Myocyte (in vitro differentiated cells): Measurements from ENCODE around the gene CITED1. TPM values are rescaled to one million over a fixed set of nuclear protein-coding genes. Genes with fewer than 3 reads are reported as not detected.

Source experiments
- DNase-seq: peaks from one replicate; pipeline ENCODE4 v3.0.0-alpha.2; 2012; ENCODE audit warnings: low read depth
- total RNA-seq: library from RNA; depleted of rRNA; stranded (reverse); fragments of >200 nt; gene quantifications from 2 replicates; pipeline ENCODE4 v1.2.3, GENCODE V29; 2014

CITED1 gene
- total RNA-seq, 1 donor from 2014 or later: 1.5 TPM

DNA sequence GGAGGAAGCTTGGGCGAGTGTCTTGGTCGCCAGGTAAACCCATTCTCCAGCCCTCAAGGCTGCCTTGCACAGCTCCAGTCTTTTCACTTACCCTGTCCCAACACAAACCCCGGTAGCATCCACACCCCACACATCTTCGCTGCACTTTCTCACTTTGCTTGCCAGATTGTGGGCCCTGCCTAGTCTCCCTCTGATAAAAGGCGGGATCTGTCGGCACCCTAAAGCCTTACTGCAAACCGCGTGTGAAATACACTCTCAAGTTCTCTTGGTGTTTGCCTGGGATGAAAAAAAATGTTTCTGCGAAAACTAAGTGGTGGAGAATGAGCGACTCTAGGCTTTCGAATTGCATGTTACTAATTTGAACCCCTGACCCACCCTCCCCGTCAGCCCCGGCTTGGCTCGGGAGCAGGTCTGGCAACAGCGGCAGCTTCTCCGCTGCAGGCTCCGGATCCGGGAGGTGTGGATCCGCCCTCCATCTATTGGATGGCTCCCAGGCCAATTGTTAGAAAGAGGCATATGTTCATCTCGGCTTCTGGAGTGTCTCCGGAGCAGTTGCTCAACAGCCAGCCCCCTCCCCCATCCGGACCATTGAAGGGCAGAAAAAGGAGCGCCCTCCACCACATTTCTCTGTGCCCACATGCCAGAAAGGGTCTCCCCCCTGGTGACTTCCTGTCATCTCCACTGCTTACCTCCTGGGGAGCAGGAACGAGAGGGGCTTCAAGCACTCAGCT, 3.0 kb upstream of the CITED1 start:
- DNase-seq: peak; percentile 75

DNA sequence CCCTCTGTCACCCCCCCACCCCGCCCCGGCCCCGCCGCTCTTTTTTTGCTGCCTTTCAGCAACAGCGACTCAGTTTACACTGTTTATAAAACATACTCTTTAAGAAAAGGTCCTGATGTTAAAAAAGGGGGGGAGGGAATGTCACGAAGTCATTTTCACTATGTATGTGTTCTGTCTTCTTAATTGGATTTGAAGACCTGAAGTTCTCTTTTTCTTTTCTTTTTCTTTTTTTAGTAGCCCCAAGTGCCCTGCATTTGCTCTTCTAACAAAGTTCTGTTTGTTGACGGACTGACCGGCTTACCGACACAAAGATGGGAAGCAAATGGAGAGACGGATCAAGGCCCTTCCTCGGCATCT, 2.5 kb upstream of the CITED1 start:
- no peak for DNase-seq

DNA sequence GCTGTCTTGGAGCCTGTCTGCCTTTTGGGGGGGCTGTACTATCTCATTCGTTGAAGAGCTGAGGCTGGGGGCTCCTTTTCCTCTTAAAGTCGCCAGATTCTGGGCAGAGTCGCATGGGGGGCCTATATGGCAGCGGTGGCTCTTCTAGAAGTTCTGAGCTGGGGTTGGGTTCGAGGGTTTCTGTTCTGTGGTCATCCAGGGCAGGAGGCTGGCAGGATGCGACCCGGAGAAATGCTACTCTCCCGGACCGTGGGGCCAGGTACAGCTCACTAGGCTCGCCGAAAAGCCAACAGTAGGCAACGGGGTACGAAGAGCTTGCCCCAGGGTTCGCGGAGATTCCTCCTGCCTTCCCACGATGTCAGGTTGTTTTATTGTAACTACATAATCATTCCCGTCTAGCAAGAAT, 1.9 kb upstream of the CITED1 start:
- no peak for DNase-seq

DNA sequence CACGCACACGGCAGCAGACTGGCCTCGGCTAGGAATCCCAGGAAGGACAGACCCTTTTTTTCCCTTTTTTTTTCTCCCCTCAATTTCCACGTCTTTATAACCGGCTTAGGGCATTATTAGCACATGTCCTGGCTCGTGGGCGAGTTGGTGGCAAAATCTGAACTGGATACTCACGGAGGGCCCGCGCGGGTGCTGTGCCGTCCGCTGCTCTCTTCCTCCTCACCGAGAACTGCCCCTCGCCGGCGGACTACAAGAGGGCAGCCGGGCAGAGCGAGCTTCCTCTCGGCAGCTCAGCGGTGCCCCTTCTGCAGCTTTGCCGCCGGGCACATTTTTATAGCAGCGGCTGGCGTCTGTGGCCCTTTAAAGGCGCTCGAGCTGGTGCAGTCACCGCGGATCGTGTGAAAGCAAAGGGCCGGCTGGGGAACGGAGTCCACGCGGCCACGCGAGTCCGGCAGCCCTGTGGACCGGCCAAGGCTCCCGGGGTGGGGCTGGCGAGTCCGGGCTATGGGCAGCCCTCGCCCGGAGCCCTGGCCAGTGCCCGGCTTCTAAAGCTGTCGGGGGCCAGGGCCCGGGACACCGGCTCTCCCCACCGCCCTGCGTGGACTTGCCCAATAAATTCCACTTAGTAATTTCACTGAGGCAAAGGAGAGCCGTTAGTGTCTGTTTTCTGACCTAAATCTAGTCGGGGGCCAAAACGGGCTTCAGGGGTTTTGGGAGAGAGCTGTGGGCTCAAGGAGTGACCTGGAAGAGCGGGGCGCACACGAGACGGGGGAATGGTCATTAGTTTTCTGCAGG, 1.3 kb upstream of the CITED1 start:
- DNase-seq: peak; percentile 74

DNA sequence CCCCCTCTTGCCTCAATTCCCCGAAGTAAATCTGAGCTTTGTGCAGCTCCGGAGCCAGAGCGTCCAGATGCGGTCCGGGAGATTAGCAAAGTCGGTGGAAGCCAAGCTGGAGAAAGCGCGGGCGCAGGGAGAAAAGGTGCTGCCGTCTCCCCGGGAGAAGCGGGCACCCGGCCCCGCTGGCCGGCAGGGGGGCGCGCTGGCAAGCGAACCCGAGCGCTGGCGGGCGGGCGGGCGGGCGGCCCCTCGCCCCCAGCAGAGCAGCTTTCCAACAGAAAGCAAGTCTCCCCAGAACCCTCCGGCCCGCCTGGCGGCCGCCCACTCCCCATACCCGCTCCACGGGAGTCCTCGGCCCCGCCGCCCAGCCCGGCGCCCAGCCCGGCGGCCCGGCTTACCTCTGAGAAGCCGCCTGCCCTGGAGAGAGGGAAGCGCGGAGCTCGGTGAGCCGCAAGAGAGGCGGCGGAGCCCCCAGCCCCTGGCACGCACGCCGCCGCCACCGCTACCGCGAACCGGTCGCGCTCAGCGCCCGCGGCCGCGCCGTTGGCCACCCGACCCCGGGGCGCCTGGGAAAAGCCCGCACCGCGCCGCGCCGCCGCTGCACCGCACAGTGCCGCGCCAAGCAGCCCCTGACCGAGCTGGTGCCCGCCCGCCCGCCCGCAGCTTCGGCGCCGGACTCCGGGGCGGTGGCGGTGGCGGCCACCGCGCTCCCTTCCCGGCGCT, 529 bp upstream of the CITED1 start:
- DNase-seq: no peak

DNA sequence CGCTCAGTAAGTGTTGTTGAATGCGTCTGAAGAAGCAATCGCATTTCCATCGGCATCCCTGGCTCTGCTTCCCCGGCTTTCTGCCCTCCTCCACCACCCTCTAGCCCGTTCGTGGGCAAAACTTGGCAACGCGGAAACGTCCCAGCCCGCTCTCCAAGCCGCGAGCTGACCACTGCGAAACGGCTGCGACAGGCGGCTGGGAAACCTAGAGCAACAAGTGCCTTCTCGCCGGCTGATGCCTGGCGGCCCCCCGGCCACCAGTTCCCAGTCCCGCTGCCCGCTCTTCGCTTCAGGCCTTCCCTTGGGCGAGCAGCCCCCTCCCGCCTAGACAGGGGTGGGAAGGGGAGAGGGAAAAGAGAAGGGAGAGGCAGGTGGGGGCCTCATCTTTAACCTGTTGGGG, 837 bp downstream of the CITED1 start:
- peak; percentile 47 for DNase-seq

DNA sequence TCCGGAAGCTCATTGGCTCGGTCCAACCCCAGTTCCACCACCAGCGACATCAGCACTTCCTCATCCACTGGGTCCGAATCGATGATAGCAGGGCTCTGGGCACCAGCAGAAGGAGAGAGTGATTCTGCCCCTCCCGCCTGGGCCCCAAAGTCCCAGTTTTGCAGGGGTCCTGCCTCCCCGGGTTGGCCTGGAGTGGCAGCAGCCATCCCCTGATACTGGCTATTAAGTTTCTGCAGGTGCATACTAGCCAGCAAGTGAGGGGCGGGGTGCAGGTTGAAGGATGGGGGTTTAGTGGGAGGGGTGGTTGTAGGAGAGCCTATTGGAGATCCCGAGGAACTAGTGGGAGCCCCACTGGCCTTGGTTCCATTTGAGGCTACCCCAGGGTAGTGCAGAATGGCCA, 3.9 kb downstream of the CITED1 start:
- DNase-seq: no peak

DNA sequence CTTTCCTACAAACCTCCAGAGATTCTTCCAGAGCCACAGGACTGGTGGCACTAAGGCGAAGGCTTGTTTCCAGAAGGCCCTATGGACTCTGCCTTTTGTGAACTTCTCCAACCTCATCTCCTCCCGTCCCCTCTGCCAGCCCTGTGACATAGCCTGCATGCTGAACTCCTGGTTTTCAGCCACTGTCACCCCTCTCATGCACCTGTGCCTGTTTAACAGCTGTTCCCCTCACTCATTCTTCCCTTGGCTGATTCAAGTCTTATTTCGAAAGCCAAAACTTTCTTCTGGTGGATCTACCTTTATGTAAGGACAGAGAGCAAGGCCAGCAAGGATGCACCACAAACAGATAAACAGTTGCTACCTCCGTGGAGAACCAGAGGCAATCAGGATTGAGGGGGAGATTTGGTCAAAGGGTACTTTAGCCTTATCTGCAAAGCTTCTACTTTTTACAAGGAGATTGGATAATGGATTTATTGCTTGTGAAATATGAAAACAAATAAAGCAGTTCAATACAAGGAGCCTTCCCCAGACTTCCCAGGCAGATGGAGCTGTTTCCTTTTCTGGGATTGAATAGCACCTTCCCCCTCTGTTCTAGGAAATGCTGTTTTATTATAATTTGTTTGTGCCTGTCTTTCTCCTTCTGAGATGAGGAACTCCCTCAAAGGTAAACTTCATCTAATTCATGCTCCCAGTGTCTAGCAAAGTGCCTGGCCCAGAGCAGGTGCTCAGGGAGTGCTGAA, 5.7 kb downstream of the CITED1 start:
- peak; percentile 60 for DNase-seq

DNA sequence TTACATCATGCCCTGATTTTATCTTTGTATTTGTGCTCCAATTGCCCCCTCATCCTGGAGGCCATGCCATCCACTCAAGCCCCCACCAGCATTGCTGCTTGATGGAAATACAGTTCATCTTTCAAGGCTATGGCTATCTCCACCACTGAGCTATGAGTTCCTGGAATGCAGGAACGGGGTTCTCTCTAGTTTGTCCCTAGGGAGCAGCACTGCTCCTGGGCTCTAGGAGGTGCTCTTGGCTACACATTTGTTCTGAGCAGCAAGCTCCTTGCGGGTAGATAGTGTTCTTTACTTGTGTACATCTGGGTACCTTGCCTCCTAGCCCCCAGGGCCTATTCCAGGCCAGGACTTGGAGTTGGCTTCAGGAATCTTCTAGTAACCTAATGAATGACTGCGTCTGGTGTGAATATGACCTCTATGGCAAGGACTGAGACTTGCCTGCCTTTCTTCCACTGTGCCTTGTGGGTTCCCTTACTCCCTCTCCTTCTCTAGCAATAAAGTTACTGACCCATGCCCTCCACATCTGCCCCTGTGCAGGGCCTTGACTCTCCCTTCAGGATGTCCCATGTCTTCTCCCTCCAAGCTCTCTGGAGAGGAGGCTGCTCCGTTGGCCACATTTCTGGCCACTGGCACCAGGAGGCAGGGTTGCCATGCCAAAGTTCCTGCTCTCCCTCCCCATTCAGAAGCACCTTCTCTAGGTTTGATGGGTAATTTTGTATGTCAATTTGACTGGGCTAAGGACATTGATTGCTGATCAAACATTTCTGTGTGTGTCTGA, 7.6 kb downstream of the CITED1 start:
- DNase-seq: no peak

DNA sequence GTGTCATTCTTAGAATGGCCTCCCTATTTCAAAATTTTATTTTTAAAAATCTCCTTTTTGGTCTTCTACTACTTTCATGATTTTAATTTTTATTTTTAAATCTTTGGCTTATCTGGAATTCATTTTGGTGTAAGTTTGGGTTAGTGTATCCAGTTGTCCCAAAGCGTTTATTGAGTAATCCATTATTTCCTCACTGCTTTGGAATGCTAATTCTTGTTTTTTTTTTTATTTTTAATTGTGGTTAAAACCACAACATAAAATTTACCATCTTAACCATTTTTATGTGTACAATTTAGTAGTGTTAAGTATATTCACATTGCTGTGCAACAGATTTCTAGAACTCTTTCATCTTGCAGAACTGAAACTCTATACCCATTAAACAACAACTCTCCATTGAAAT, 8.7 kb downstream of the CITED1 start:
- no peak for DNase-seq

DNA sequence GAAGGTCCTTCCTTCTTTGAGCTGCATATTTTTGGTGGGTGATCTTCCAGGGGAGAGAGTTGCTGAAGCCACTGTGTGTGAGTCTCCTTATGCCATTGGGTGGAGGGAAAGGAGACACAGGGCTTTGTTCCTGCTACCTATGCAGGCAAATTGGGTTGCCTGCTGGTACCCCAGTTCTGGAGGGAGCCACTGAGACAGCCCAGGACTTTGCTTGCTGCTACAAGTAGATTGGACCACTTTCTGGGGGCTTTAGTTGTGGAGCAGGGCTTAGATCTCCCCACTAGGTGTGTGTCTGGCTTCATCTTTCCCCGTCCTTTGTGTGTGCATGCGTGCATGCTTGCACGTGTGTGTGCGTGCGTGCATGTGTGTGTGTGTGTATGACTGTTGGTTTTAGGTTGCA, 10.0 kb downstream of the CITED1 start:
- DNase-seq: no peak

DNA sequence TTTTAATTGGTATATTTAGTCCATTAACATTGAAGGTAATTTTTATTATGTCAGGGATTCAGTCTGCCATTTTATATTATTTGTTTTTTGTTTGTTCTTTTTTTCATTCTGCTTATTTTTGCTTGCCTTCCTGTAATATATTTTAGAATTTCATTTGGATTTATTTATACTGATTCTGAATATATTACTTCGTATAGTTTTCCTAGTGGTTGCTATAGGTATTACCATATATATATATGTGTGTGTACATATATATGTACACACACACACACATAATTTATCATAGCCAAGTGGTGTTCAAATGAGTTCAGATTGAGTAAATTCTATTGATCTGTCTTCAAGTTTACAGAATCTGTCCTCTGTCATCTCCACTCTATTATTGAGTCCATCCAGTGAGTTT, 11.2 kb downstream of the CITED1 start:
- no peak for DNase-seq

DNA sequence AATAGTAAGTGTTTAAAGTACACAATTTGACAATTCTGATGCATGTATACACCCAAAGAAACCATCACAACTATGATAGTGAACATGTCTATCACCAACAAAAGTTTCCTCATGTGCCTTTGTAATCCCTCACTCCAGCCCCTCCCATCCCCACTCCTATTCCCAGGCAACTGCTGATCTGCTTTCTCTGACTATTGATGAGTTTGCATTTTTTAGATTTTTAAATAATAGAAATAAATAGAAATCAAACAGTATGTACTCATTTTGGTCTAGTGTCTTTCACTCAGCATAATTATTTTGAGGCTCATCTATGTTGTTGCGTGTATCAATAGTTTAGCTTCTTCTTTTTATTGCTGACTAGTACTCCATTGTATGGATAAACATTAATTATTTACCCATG, 23.4 kb downstream of the CITED1 start:
- no peak for DNase-seq

DNA sequence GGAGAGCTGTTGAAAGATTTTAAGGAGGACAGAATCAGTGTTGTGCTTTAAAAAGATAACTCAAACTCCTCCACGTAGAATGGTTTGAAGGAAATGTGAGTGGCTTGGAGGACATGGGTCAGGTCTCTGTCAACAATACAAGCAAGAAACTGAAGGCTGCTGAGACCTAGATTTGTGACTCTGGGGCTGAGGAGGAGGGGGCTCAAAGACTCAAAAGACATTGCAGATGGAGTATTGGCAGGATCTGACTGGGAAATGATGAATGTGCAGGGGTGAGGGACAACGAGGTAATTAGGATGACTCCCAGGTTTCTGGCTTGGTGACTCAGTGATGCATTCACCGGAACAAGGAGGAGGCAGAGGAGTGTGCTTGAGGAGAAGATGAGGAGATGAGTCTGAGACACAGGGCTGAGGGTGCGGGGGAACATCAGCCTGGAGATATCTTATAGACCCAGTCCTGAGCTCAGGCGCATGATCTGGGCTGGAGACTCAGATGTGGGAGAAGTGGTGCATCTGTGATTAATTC, 25.3 kb downstream of the CITED1 start:
- no peak for DNase-seq

DNA sequence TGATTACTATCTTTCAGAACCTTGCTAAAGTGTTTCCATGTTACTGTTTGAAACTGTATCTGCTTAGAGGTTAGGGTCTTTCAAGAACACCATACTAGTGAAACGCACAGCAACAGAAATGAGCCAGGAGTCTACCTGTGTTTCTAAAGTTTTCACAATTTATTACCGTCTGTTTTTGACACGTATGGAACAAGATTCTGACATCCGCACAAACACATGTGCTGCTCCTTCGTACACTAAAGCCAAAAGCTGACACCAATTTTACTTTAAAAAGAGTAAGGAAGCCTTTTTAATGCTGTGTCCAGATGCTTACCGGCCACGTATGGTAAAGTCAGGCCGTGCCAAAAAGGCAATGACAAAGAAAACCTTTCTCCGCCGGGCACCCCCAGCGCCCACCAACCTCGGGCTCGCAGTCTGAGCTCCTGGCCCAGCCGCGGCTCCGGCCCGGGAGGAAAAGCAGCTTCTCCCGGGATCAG, 29.2 kb downstream of the CITED1 start:
- DNase-seq: no peak

DNA sequence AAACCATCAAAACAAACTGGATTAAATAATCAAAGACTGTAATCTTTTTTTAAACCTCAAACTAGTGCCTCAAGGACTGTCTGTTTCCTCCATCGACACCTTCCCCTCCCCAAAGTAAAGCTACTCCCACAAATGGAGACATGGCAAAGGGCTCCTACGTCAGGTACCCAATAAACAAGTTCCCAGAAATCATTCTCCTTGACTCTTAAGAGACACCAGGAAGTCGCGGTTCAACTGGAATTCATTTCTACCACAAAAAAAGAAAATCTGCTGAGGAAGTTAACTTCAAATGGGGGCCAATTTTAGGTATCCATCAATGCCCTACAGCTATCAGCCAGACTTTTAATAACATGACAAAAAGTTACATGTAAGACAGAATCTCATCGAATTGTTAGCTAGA, 31.2 kb downstream of the CITED1 start:
- no peak for DNase-seq

DNA sequence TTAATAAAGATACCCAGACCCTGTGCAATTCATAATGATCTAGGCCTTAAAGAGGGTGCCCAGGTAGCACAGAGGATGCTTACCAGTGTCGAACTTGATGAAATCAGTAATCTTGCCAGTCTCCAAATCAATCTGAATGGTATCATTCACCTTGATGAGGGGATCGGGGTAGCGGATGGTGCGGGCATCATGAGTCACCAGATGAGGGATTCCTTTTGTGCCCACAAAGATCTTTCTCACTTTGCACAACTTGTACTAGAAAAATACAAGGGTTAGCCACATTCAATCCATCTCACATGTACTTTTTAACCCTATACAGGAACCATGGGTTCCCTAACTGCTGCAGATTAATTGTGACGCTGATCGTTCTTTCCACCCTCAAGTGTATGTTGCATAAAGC, 32.0 kb downstream of the CITED1 start:
- no peak for DNase-seq

DNA sequence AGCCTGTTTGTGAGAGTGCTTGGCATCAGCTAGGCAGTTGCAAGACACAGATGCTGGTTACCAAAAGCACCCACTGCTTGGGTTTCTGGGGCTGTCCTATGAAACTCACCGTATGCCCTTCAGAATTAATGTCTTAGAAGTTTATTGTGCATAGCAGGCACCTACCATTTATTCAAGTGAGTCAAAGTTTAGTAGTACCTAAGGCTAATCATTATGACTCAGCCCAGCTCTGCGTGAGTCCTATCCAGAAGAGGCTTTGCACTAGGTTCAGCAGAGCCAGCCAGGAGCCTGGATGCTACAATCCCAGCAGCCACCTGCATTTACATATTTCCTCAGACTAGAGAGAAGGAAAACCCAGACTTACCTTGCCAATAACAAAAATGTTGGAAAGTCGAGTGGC, 32.8 kb downstream of the CITED1 start:
- no peak for DNase-seq

DNA sequence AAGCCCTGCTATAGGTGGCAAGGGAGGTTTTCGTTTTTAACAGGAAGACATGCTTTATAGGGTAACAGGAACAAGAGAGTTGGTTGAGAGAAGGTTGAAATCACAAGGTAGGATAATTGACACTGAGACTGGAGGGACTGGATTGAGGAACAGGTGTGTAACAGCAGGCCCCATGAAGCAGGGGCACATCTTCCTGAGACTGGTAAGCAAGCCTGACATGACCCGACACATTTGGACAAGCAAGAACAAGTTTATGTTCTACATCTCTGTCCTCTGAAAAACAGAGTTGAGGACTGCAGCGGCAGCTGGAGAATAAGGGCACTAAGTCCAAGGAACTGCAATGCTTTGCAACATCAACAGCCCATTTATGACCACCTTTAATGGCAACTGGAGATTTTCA, 33.9 kb downstream of the CITED1 start:
- DNase-seq: no peak

DNA sequence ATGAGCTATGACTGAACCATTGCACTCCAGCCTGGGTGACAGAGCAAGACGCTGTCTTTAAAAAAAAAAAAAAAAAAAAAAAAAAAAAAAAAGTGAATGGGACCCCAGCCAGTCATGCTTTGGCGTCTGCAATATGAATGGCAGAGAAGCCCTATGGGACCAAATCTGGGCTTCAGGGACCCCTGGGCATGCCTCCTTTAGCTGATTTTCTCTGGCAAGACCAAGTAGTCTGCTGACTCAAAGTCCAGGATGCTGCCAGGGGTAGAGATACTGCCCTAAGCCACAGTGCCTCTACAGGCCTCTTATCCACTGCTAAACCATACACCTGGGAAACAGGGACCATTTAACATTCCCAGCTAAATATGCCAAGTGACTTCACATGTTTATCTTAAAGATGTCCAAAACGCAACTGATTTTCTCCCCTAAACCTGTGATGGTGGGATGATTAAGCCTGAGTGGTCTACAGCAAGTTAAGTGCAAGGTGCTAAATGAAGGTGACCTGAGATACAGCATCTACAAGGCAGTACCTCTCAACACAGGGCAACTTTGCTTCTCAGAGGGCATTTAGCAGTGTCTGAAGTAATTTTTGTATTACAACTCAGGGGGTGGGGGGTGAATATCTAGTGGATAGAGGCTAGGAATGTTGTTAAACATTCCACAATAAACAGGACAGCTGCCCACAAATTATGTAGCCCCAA, 34.5 kb downstream of the CITED1 start:
- DNase-seq: peak; percentile 5
